Right lobe of liver (tissue), 4 donors: ENCODE measurements around the gene RAB11FIP4.

Source experiments
- POLR2A ChIP-seq: fragments of 450-650 bp; IDR thresholded peaks from one replicate; pipeline ENCODE4 v1.6.1; 2017; ENCODE audit warnings: antibody characterized with exemption, mild to moderate bottlenecking
- TF ChIP-seq, protein P1 (sequence below), 4 donors: fragments of 200-600 bp in 3 of 4; fragments of 450-650 bp in 1 of 4; IDR thresholded peaks; one replicate each; pipeline versions ENCODE4 v1.5.1 to v1.8.0; 2016 to 2022; ENCODE audit warnings: antibody characterized with exemption in 4 of 4, mild to moderate bottlenecking in 2 of 4
- donor health status: DM: no; HTN: no; CAD: no.
- donor health status: DM: no; HTN: no; CAD: no.
- donor health status: DM: no; HTN: yes; CAD: no.

DNA sequence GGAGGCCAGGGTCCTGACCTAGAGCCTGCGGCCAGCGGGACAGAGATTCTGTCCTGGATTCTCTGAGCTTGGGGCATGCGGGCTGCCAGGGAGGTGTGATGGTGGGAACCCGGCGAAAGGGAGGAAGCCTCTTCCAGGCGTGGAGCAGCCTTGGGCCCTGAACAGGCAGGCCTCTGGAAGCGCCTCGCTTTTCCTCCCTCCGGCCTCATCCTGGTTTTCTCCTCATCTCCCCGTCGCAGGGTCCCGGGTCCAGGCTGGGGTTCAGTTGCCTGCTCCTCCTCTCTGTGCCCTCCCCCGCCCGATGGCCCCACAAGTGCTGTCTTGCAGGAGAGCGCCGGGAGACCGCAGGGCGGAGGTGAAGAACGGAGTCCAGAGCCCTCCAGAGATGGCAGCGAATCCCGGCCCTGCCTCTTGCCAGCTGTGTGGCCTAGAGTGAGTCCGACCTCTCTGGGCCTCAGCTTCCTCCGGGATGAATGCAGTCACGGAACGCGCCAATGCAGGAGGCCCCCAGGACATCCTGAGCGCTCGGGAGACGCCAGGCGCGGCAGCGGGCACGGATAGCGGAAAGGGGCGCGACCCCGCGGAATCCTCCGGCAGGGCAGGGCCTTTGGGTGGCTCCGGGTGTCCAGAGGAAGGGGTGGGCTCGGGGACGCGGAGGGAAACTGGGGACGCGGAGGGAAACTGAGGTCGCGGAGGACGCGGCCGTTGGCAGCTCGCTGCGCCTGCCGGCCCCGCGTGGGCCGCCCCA, 553 bp upstream of the RAB11FIP4 start:
- TF ChIP-seq, protein P1, sequence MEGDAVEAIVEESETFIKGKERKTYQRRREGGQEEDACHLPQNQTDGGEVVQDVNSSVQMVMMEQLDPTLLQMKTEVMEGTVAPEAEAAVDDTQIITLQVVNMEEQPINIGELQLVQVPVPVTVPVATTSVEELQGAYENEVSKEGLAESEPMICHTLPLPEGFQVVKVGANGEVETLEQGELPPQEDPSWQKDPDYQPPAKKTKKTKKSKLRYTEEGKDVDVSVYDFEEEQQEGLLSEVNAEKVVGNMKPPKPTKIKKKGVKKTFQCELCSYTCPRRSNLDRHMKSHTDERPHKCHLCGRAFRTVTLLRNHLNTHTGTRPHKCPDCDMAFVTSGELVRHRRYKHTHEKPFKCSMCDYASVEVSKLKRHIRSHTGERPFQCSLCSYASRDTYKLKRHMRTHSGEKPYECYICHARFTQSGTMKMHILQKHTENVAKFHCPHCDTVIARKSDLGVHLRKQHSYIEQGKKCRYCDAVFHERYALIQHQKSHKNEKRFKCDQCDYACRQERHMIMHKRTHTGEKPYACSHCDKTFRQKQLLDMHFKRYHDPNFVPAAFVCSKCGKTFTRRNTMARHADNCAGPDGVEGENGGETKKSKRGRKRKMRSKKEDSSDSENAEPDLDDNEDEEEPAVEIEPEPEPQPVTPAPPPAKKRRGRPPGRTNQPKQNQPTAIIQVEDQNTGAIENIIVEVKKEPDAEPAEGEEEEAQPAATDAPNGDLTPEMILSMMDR (IDR thresholded peaks at IDR 0.05): no peak
- TF ChIP-seq POLR2A: no peak
